ENCODE results near the gene SYDE1.

The SYDE1 gene

DNA sequence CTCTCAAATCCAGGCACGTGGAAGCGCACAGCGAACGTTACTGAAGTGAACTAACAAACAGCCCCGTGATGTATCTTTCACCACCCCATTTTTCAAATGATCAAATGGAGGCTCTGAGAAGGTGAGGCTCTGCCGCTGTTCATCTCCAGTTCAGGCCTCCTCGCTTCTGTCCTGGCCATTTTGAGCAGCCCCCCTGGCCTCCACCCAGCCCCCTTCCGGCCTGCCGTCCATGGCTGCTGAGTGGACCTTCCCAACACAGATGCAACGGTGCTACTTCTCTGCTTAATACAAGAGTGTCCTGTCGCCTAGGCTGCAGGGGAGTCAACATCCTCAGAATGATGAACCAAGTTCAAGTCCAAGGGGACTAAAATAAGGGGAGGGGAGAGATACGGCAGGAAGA, 9.7 kb downstream of the SYDE1 start:
- DNase-seq (ENCODE audit: low read depth, low spot score) = no peak
- POLR2A ChIA-PET = interaction anchor here (0.9 kb wide), 1 partner anchor 9 kb away, joined by 3 read pairs; no protein-coding TSS in a partner anchor

DNA sequence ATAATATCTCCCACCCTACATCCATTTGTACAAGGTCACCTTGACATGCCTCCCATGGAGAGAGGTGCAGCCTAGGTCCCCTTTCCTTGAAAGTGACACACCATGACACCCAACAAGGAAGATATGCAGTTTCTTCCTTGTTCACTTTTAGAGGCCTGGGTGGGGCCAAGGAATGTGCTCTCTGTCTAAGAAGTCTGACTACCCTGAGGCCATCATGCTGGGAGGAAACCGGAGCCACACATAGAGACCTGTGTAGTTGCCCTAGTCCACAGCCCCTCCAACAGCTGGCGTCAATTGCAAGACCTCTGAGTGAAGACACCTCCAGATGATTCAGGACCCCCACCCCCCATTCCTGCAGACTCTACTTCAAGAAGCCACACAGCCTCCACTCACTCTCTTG, 11.0 kb downstream of the SYDE1 start:
- H3K4me3 ChIP-seq (ENCODE audit: low read depth, low read length) = no peak overlapping the region
- POLR2A ChIA-PET = interaction anchor here (1.3 kb wide), 1 partner anchor 10 kb away, joined by 3 read pairs; no protein-coding TSS in a partner anchor
- TF ChIP-seq, protein P1, sequence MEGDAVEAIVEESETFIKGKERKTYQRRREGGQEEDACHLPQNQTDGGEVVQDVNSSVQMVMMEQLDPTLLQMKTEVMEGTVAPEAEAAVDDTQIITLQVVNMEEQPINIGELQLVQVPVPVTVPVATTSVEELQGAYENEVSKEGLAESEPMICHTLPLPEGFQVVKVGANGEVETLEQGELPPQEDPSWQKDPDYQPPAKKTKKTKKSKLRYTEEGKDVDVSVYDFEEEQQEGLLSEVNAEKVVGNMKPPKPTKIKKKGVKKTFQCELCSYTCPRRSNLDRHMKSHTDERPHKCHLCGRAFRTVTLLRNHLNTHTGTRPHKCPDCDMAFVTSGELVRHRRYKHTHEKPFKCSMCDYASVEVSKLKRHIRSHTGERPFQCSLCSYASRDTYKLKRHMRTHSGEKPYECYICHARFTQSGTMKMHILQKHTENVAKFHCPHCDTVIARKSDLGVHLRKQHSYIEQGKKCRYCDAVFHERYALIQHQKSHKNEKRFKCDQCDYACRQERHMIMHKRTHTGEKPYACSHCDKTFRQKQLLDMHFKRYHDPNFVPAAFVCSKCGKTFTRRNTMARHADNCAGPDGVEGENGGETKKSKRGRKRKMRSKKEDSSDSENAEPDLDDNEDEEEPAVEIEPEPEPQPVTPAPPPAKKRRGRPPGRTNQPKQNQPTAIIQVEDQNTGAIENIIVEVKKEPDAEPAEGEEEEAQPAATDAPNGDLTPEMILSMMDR (IDR thresholded peaks at IDR 0.05; ENCODE audit: insufficient read depth, low read length, missing control alignments) = no peak
- DNase-seq (ENCODE audit: low read depth, low spot score) = no peak
- CTCF ChIA-PET = no interaction called here

More for the DNA sequence above, 9.7 kb downstream of the SYDE1 start:
- CTCF ChIA-PET = interaction anchor here (1.2 to 1.6 kb wide), 2 partner anchors 9 to 38 kb away, joined by 3 to 4 read pairs; no protein-coding TSS in a partner anchor
- H3K4me3 ChIP-seq (ENCODE audit: low read depth, low read length) = no peak overlapping the region
- TF ChIP-seq, protein P1 (IDR thresholded peaks at IDR 0.05; ENCODE audit: insufficient read depth, low read length, missing control alignments) = no peak

DNA sequence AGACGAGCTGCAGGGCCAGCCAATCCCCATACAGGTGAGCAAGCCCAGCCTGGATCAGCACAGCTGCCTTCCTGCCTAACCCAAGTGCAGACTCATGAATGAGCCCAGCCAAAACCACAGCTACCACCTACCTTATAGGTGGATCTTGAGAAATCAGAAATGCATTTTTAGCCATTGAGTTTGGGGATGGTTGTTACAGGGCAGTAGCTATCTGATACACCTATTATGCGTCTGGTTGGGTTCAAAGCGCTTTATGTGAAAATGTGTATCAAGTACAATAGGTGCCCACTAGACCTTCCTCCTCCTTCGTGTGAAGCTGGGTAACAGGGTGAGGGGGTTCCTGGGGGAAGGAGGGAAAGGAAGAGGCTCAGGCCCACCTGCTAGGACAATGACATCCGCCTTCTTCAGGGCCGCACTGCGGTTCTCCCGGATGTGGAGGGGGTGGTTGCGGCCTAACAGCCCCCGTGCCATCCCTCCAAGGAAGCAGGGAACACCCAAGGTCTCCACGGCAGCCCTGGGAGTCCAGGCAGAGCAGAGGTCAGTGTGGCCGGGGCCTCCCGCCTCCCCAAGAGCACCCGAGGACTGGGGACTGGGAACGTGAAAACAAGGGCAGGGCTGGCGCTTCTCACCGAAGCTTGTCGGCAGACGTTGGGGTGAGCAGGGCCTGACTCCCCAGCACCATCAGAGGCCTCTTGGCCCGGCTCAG, 11.7 kb downstream of the SYDE1 start:
- ChIA-PET POLR2A (interaction anchor here (1.3 kb wide), 1 partner anchor 10 kb away, joined by 3 read pairs; no protein-coding TSS in a partner anchor), CTCF (no interaction called here)
- TF ChIP-seq, protein P1 (IDR thresholded peaks at IDR 0.05; ENCODE audit: insufficient read depth, low read length, missing control alignments) = no peak
- DNase-seq (ENCODE audit: low read depth, low spot score) = no peak
- H3K4me3 ChIP-seq (ENCODE audit: low read depth, low read length) = no peak overlapping the region

DNA sequence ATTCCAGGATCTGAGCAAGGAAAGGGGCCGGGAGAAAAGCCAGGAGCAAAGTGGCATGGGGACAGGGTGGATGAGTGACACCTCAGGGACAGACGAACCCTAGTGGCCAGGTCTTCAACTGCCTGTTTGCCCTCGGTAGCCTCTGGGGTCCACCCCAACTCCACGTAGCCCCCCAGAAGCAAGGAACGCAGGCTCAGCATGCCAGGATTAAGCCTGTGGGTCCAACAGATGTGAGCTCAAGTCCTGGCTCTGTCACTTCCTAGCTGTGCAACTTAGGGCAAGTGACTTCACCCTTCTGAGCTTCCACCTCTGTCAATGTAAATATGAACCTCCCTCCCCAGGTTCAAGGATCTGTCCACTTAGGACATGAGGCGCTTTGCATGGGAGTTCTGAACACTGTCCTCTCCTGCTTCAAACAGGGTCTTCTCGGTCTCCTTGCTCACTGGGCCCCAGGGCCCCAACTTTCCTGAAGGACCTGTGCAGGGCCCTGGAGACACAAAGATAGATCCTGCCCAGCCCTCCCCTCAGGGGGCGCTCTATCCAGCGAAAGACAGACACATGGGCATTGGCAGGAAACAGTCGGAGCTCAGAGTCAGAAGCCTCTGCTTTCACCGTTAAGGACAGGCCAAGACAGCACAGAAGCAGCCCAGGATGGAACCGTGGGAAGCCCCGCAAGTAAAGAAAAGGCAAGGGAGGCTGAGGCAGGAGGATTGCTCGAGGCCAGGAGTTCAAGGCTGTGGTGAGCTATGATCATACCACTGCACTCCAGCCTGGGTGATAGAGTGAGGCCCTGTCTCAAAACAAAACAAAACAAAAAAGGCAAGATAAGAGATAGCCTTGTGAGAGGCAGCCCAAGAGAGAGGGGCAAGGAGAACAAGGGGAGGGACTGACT, 13.2 kb downstream of the SYDE1 start:
- TF ChIP-seq, protein P1 (IDR thresholded peaks at IDR 0.05; ENCODE audit: insufficient read depth, low read length, missing control alignments) = no peak
- CTCF ChIA-PET = interaction anchor here (1.1 kb wide), 1 partner anchor 19 kb away, joined by 3 read pairs; no protein-coding TSS in a partner anchor
- no peak overlapping the region for H3K4me3 ChIP-seq (ENCODE audit: low read depth, low read length)
- no peak for DNase-seq (ENCODE audit: low read depth, low spot score)
- POLR2A ChIA-PET = no interaction called here

DNA sequence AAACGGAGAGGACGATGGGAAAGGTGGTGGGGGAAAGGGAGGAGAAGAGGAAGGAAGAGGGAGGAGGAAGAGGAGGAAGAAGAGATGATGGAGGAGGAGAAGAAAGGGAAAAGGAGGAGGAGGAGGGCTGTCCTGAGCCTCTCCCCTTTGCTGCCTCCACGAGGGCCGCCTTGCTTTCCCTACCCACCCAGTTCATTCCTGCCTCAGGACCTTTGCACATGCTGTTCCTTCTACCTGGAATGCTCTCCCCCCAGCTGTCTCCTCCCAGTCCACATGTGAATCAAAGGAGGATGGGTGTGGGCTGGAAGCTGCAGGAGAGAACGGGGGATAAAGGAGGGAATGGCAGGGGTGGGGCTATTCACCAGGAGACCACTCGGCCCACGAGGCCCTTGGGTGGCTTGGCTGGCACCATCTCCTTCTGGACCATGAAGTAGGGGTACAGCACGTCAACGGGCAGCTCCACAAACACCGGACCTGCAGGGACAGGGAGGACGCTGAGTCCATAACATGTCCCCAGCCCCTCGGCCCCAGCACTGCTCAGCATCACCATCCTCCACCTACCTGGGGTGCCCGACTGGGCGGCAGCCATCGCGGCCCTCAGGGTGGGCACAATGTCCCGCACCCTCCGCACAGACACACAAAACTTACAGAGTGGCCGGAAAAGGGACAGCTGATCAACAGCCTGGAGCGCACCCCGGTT, 15.3 kb downstream of the SYDE1 start:
- POLR2A ChIA-PET = no interaction called here
- DNase-seq (ENCODE audit: low read depth, low spot score) = no peak
- TF ChIP-seq, protein P1 (IDR thresholded peaks at IDR 0.05; ENCODE audit: insufficient read depth, low read length, missing control alignments) = no peak
- H3K4me3 ChIP-seq (ENCODE audit: low read depth, low read length) = no peak overlapping the region
- CTCF ChIA-PET = interaction anchor here (0.6 to 1.6 kb wide), 4 partner anchors 15 to 54 kb away, joined by 3 to 4 read pairs (median 3); no protein-coding TSS in a partner anchor

Data from AG04449 (cell line).